Transverse colon (tissue), 4 donors: ENCODE results near the gene GSTCD.

Experiments used
- CTCF ChIP-seq, 5 experiments: fragments of 200-600 bp in 3 of 5; fragments of 450-650 bp in 2 of 5; sonication (generic) in 3 of 5; IDR thresholded peaks; 1 replicate in 2 of 5; 2 replicates in 3 of 5; pipeline ENCODE4 v1.5.1; 2016 to 2017; ENCODE audit warnings: antibody characterized with exemption in 5 of 5, inconsistent platforms in 3 of 5, mild to moderate bottlenecking in 2 of 5, moderate library complexity in 1 of 5
- EP300 ChIP-seq: sonication (generic); formaldehyde crosslinking; IDR thresholded peaks from one replicate; pipeline ENCODE4 v1.6.1; 2017; ENCODE audit warnings: antibody characterized with exemption, low read depth
- POLR2A ChIP-seq: fragments of 450-650 bp; IDR thresholded peaks from one replicate; pipeline ENCODE4 v1.6.1; 2016; ENCODE audit warnings: antibody characterized with exemption, mild to moderate bottlenecking, moderate library complexity
- POLR2AphosphoS5 ChIP-seq, 3 donors: sonication (generic); formaldehyde crosslinking; IDR thresholded peaks; one replicate each; pipeline ENCODE4 v1.6.1; 2016; ENCODE audit warnings: antibody characterized with exemption in 3 of 3

- TF ChIP-seq CTCF (IDR thresholded peaks at IDR 0.05) (no peak), POLR2AphosphoS5 (IDR thresholded peaks at IDR 0.05) (no peak), EP300 (no peak), POLR2A (no peak)
Measured at GRCh38 chr4:105851196-105851595, 142.6 kb downstream of the GSTCD start.
